ENCODE measurements around the gene ADGRF1.
A peak's percentile ranks its signal among the peaks of the same experiment; 100 is the strongest.
"Not testable (repeated sequence)": the region's sequence is repeated elsewhere in the genome, so short reads cannot be mapped to it uniquely, and the experiment has no call there.

The ADGRF1 gene

DNA sequence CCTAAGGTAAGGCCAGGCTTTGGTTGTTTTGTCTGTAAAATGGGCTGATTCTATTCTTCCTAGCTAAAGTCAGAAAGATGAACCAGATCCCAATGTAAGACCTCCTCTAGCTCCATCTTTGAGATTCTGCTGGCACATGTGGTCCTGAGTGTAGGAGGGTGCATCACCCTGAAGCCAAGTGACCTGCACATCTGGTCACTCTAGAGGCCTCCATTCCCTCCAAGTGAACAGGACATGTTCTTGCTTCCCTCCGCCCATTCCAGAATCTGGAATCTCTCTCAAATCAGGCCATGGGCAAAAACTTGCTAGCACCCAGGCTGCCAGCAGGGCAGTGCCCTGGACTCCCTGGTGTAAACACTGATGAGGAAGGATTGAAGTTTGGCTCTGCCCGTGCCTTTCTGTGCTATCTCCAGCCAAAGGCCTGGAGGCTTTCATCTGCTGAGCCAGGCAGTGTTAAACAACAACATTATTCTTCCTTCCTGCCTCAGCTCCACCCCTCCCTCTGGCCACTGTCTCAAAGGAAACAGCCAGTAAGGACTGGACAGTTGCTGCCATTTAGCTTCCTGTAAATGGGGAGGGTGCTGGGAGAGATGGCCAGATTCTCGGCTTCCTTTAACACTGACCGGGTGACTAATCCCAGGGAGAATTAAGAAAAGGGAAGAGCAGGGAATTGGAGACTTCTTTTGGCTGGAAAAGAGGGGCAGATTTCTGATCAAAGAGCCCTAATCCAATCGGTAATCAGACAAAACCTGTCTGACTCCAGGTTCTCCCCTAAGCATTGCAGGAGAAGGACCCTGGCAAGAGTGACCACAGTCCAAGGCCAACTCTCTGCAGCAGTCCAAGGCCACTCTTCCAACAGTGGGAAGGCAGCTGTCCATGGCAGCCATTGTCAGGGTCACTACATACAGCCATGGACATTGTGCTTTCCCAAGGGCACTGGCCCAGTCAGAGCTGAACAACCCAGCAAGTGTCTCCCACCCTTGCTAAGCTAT lies 19.5 kb upstream of the ADGRF1 start:
- no peak for DNase-seq

DNA sequence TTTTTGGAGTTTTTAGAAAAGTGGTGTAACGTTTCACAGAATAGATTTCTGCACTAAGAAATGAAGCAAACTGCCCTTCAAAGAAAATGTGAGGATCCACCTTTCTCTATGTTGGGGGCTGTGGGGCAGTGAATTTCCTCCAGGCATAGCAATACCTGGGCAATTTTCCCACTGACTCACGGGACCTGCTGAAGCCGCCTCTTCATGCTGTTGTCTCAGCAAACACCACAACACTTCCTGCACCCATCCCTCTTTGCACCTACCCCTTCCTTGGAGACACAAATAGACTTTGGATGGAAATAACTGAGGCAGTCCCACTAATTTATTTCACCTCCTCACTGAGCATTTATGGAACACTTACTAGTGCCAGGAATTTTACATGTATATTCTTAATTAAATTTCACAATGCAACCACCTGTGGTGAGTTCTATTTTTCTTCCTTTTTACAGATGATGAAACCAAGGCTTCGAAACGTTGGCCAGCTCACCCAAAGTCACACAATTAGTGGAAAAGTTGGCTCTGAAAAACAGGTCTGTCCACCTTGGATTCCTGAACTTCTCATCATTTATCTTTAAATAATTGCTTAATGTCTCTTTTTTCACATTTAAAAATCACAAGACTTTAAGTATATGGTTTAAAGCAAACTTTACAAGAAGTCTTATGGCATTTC lies 17.2 kb upstream of the ADGRF1 start:
- no peak for DNase-seq

DNA sequence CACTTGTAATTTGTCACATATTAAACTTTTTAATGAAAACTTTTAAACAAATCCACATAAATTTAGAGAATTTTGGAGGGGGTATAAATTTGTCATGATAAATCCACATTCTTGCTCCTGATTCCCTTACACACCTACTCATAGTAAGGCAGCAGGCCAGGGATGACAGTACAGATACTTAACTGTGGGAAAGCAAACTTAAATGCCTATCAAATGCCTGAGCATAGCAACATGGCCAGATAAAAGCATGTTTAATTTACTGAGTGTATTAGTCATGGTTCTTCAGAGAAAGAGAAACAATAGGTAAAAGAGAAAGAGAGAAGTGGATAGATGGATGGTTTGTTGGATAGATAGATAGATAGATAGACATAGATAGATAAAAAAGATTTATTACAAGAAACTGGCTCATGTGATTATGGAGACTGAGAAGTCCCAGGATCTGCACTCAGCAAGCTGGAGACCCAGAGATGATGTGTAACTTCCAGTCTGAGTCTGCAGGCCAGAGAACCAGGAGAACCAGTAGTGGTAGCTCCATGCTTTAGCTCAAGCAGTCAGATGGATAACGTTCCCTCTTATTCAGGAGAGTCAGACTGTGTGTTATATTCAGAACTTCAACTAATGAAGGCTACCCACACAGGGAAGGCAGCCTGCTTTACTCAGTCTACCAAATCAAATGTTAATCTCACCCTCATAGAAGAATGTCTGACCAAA lies 15.9 kb upstream of the ADGRF1 start:
- DNase-seq, result no peak

DNA sequence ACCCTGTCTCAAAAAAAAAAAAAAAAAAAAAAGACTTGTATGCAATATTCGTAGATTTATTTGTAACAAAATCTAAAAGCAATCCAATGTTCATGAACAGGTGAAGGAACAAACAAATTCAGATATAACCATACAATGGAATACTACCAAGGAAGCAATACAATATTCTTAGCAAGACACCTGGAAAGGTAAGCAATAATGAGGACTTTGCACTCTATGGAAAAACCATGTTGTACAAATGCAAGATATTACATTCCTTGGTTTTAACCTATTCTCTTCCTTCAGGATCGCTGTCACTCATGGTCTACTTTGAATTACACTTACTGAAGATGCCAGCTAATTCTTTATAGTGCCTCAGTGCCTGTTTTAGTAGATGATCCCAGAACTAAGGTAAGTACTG lies 14.7 kb upstream of the ADGRF1 start:
- DNase-seq, result no peak

DNA sequence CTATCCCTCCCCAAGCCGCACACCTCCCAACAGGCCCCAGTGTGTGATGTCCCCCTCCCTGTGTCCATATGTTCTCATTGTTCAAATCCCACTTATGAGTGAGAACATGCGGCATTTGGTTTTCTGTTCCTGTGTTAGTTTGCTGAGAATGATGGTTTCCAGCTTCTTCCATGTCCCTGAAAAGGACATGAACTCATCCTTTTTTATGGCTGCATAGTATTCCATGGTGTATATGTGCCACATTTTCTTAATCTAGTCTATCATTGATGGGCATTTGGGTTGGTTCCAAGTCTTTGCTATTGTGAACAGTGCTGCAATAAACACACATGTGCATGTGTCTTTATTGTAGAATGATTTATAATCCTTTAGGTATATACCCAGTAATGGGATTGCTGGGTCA lies 12.2 kb upstream of the ADGRF1 start:
- not testable (repeated sequence) for DNase-seq

DNA sequence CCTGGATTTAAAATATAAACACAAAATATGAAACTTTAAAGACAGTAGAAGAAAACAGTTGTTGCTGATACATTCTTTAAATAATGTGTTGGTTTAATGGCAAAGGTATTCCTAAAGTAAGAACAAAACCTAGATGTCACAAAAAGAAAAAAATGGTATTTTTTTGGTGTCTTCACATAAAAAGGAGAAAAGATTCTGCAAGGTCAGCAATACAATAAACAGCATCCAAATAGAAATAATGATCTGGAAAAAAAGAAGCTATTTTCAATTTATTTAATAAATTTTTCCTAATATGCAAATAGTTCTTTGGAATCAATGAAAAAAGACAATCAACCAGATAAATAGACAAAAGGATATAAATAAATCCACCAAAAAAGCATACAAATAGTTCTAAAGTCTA lies 6.5 kb upstream of the ADGRF1 start:
- DNase-seq, result no peak

DNA sequence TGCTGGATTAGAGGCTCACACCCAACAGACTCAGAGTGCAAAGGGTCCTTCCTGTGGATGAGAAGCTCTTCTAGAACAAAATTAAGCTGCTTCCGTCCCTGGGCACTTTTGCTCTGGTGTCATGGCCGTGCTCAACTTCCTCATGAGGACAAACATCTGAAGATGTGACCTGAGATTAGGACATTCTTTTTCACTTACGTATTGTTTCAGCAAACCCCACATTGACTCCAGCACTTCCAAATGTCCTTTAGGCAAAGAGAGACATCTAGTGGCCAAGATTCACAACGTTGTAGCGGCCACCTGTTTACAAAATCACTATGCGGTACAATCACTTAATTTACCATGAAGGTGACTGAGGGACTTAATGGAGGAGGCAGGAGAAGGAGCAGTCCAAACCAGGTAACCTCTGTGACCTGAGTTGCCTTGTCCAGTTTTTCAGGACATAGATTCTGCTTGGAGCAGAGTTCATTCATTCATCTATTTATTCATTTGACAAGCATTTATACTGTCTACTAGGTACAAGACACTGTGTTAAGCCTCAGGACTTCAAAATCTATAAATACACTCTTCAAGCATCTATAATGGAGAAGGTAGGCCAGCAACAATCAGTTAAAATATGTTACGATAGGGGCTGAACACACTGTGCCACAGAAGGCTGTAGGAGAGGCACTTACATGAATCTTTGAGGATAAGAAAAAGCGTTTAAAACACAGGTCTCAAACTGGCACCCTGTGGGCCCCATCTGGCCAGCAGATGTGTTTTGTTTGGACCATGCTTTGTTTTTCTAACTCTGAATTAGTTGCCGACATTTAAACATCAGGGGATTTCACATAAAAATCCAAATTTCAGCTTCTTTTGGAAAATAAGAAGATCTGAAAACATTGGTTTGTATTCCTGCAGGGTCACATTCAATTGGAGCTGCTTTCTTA lies 5.6 kb upstream of the ADGRF1 start:
- DNase-seq, result peak; percentile 42

DNA sequence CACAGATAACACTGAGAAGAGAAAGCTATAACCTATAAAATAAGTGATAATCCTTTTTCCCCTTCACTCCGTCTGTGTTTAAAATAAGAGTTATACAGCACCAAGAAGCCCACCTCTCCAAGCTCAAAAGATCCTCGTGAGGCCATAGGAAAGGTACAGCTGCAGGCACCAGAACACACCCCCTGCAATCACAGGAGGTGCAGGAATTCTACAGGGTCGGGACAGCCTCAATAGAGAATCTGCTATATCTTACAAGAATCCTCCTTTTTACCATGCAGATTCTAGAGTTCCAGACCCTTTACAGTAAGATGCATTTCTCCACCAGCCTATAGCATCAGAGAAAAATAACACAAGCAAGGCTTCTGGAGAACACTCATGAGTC lies 5.0 kb upstream of the ADGRF1 start:
- DNase-seq, result no peak

DNA sequence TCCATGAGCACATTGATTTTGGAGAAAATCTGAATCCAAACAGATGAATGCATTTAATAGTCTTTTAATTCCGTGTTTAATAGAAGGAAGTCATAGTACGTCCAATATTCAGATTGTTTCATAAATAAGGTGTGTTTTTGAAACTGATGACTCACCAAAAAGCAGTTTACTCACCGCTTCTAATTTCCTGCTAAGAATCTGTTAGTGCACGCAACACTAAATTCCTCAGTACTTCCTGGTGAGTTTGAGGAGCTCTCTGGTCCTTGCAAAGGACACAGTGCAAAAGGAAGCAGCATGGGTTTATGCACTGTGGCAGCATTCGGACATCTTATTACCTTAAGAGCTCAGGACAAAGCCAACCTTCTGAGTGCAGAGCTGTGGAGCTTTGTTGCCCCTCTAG lies 2.3 kb upstream of the ADGRF1 start:
- DNase-seq, result no peak

DNA sequence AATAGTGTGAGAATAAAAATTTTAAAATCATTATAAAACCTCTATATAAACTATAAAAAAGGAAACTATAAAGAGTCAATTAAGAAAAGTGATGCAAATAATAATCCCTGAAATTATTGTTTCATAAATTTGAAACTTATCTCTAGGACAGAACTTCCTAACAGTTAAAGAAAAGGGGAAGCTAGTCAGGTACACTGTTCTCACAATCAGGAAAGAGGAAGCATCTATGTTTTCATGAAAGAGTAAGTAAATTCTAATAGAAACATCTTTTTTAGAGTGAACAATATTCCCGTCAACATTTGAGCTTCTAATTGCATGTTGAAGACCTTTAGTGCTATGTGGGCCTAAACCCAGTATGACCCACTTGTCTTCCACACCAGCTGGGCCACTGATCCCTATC lies 1.2 kb upstream of the ADGRF1 start:
- no peak for DNase-seq

DNA sequence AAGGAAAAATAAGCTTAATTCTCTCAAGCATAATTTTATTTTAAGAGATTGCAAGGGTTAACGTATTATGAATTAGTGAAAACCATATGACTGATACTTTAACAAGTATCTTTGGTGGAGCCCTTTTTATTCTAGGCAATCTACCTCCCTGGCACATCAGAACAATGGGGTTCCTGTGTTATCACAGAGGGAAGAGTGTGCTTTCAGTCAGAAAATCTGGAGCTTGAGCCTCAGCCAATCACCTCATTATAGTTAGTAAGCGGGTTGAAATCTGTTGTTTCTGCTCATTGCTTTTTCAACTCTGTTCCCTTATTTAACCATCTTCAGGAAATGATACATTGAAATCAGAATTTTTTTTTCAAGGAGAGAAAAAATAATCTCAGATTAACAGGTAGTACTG lies 391 bp downstream of the ADGRF1 start:
- DNase-seq, result no peak

DNA sequence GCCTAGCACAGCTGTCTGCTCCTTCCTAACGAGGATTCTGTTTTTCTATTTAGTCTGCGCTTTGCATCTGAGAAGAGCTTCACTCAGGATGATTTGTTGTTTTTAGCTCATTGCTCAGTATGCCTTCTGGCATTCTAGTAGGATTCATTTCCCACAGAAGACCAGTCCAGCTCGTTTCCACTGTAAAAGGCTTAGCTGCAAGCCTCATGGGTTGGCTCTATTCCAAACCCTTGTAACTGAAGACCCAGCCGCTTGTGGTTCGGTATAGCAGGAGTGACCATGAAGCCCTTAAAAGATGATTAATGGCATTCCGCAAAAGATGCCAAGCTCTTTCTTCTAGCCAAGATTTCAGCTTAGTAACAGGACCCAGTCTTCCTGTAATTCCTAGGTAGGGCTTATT lies 7.2 kb downstream of the ADGRF1 start:
- no peak for DNase-seq

DNA sequence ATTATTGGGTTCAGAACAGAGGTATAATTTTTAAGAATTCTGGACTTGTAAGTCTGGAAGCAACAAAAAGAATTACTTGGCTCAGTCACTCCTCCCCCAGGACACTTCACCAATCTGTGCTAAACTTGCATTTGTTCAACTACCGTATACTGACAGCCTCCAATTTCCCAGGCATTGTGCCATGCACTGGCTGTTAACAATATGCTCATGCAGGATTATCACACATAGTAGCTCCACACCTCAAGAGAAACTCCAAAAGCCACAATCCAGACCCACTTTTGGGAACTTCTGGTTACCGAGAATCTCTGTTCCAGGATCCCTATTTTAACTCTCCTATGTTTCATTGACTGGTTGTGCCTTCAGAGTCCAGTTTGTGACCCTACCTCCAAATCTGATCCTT lies 7.7 kb downstream of the ADGRF1 start:
- no peak for DNase-seq

DNA sequence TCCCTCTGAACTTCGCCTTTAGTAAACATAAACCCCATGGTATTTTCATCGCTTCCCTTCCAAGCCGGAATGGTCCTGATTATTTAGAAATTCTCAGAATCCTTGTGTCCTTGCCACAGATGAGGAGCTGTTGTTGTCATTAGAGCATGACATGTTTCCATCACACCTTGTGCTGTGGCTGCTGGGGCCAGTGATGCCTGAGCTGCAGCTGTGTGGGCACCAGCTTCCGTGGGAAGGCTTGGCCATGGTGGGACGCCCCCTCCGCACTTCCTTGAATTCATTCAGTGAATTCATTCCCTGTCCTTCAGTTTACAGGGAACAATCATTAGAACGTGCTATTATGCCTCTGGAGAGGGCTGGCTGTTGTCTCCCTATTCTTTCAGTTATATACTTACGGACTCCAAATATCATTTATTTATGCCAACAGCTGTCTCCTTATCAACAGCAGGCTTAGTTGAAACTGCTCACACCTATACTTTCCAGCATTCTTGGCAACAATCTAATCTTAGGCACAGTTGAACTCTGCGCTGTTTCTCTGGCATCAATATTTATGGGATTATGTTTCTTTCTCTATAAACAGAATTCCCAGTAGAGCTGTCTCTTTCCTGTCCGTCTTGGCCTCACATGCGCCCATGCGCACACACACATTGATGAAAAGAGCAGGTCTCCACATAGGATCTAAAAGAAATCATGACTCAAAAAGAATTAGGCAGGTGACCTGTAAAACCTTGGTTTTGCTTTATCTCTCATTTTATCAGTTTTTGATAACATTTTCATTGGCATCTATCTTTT lies 9.0 kb downstream of the ADGRF1 start:
- no peak for DNase-seq

DNA sequence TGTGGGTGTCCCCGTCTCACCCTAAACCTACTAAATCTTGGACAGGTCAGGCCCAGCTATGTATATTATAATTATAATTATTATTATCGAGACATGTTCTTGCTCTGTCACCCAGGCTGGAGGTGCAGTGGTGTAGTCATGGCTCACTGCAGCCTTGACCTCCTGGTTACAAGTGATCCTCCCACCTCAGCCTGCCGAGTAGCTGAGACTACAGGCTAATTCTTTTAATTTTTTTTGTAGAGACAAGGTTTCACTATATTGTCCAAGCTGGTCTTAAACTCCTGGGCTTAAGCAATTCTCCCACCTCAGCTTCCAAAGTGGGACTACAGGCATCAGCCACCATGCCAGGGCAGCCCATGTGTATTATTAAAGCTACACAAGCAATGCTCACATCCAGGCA lies 10.5 kb downstream of the ADGRF1 start:
- DNase-seq, result no peak

DNA sequence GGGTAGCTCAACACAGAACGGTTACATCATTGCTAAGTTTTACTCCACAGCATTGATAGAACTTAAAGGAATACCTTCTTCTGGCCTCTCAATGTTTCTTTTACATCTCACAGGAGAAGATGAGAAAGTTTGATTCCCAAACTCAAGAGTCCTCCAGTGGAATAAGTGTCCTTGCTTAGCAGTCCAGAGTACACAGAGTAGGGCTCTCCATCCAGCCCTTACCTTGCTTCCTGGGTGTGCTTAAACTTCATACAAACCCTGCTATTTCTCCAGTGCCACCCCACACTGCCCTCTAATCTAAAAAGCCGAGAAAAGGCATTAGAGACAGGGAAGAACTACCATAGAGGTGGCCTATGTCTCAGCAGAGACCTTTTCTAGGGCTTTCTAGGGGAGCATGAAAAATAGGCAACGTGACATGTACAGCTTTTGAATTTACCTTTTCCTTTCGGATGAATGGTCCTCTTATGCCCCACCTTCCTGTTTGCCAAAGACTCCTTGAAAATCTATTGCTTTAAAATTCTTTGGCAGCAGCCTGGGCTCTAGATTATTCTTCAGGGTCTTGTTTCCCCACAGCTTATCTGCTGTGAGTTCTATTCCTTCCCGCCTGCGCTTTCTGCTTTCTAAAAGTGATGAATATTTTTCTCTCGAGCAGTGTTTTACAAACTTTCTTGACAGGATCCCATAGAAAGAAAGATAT lies 12.1 kb downstream of the ADGRF1 start:
- DNase-seq, result no peak

DNA sequence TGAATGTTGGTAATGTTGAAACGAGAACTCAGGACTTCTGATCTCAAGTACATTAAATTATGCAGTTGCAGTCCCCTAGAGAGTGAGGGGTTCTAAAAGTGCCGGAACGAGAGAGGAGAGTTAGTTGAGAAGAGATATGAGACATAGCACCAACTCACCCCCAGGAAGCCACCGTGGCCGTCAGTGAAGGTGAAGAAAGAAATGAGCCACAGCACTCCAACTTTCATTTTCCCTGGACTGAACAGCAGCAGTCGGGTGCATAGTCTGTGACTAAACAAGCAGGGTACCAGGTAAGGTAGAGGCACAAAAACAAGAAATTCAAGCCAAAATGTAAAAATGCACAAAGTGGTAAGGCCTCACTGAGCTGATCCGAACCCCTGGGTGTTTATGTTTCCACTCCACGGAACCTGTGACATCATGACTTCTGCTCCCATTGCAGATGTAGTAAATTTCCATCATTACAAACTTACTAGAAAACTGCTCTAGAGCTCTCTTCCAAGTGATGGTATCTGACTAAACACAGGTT lies 13.2 kb downstream of the ADGRF1 start:
- DNase-seq, result no peak

DNA sequence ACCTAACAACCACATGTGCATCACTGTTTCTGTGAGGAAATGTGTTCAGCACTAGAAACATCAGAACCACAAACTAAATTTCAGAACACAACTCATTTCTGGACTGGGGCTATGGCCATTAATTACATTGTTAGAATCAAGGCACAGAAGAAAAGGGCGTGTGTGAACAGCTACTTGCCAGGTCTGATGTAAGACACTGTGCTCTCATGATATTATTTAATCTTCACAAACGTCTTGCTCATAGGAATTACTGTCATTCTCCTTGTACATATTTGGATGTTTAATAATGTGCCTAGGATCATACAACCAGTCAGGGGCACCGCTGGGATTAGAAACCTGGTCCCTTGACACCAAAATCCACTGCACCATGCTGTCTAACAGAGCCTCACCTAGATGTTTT lies 14.8 kb downstream of the ADGRF1 start:
- no peak for DNase-seq

DNA sequence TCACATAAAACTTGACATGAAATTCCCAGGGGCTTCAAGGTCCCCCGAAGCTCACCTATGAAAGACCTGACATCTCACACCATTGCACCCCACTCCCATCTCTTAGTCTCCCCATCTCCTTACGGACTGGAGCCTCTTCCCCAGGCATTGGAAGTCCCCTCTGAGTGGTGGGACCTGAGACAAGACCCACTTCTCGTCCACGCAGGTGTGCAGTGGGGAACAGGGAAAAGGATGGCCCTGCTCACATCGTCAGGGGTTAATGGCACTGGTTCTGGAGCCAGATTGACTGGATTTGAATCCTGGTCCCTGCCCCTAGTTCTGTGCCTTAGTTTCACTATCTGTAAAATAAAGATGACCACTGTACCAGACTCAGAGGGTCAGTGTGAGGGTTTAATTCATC lies 15.5 kb downstream of the ADGRF1 start:
- peak; percentile 2 for DNase-seq

DNA sequence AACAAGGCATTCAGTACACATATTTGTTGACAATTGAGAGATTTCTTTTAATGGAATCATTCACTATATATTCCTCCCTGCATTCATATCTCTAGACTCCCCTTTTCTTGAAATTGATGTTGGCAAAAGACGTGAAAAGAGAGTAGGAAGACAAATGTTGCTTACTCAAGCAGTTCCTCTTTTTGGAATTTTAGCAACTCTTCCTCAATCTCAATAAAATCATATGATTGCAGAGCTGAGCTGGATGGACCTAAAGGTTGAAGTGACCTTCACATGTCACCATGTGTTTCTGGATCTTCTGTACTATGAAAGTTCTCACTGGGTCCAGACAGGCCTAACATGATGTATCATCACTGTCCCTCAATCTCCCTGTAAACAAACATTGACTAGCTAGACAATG lies 18.6 kb downstream of the ADGRF1 start:
- DNase-seq, result no peak

DNA sequence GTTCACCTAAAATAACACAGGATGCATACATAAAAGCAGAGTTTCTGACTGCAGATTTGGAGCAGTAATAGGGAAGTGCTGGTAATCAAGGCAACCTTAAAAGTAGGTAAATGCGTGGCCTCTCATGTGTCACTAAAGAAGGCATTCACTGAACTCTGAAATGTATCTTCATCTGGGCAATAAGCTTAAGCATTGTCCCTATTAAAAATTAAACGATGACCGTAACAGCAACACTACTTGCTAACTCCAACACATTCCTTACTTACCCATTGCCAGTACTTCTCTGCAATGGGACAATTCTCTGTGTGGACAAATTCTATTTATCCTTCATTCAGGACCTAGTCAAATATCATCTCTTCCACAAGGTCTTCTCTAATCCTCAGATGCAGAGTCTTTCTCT lies 19.9 kb downstream of the ADGRF1 start:
- no peak for DNase-seq

All from CD4-positive, alpha-beta T cell treated with Interleukin-4 for 4 hours (primary cell).